Skeletal muscle cell (primary cell): Measurements from ENCODE around the gene C1QTNF9.
"Not testable (repeated sequence)": the region's sequence is repeated elsewhere in the genome, so short reads cannot be mapped to it uniquely, and the experiment has no call there.

Experiments used
- DNase-seq: peaks from one replicate; pipeline ENCODE4 v3.0.0-alpha.2; 2010; ENCODE audit warnings: low read depth
- H3K4me3 ChIP-seq: 2 replicates; pipeline ENCODE4 v1.5.1; 2011; ENCODE audit warnings: low read depth, mild to moderate bottlenecking, control low read depth, low read length, moderate library complexity

The C1QTNF9 gene

GRCh38 chr13:24356270-24356669 lies 46.9 kb downstream of the C1QTNF9 start:
- H3K4me3 ChIP-seq, result no peak overlapping the region
- DNase-seq, result no peak

- no peak for DNase-seq
- no peak overlapping the region for H3K4me3 ChIP-seq
Measured at GRCh38 chr13:24356837-24357236, 47.5 kb downstream of the C1QTNF9 start.

GRCh38 chr13:24357756-24358155 lies 48.4 kb downstream of the C1QTNF9 start:
- DNase-seq, result no peak
- no peak overlapping the region for H3K4me3 ChIP-seq

GRCh38 chr13:24358836-24359235 lies 49.5 kb downstream of the C1QTNF9 start:
- DNase-seq, H3K4me3 ChIP-seq: not testable (repeated sequence)

GRCh38 chr13:24359252-24359651 lies 49.9 kb downstream of the C1QTNF9 start:
- not testable (repeated sequence) for H3K4me3 ChIP-seq, DNase-seq

GRCh38 chr13:24360106-24360505 lies 50.7 kb downstream of the C1QTNF9 start:
- DNase-seq, result no peak
- H3K4me3 ChIP-seq, result no peak overlapping the region

- H3K4me3 ChIP-seq, result no peak overlapping the region
- DNase-seq, result no peak
Measured at GRCh38 chr13:24361113-24361512, 51.7 kb downstream of the C1QTNF9 start.

- no peak for DNase-seq
- H3K4me3 ChIP-seq, result no peak overlapping the region
Measured at GRCh38 chr13:24361852-24362366, 52.5 kb downstream of the C1QTNF9 start.

GRCh38 chr13:24362435-24362952 lies 53.1 kb downstream of the C1QTNF9 start:
- H3K4me3 ChIP-seq, result no peak overlapping the region
- no peak for DNase-seq

GRCh38 chr13:24365191-24365590 lies 55.8 kb downstream of the C1QTNF9 start:
- no peak for DNase-seq
- H3K4me3 ChIP-seq, result no peak overlapping the region

GRCh38 chr13:24366315-24366714 lies 56.9 kb downstream of the C1QTNF9 start:
- DNase-seq, H3K4me3 ChIP-seq: not testable (repeated sequence)

- not testable (repeated sequence) for DNase-seq, H3K4me3 ChIP-seq
Measured at GRCh38 chr13:24371273-24371672, 61.9 kb downstream of the C1QTNF9 start.
